ENCODE measurements around the gene ALG1.

Gene ALG1, protein sequence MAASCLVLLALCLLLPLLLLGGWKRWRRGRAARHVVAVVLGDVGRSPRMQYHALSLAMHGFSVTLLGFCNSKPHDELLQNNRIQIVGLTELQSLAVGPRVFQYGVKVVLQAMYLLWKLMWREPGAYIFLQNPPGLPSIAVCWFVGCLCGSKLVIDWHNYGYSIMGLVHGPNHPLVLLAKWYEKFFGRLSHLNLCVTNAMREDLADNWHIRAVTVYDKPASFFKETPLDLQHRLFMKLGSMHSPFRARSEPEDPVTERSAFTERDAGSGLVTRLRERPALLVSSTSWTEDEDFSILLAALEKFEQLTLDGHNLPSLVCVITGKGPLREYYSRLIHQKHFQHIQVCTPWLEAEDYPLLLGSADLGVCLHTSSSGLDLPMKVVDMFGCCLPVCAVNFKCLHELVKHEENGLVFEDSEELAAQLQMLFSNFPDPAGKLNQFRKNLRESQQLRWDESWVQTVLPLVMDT

DNA sequence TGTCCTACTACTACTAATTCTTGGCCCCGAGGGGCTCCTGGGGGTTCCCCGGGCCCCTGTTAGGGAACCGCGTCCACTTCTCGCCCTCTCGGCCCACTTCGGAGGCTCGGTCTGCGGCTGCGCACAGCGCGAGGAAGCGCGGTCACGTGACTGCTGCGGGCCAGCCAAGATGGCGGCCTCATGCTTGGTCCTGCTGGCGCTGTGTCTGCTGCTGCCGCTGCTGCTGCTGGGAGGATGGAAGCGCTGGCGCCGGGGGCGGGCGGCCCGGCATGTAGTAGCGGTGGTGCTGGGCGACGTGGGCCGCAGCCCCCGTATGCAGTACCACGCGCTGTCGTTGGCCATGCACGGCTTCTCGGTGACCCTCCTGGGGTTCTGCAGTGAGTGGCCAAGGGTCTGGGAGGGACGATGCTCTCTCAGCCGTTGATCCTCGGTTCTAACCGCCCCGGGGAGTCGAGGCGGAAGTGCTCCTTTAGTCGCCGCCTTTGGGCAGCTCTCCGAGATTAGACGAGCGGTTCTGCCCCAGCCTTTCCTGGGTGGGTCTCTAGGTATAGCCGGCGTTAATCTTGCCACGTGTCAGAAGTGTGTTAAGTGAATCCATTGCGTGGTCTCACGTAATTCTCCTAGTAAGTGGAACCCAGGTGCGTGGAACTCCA is at the start of gene ALG1:
Gene ALG1 (plus strand): TSS at position 163 of the 653 bp plus-strand sequence. CDS start 7 bp downstream, at position 170.
- DNase-seq (ENCODE audit: low read depth in 3 of 3) = peak; percentile 76 to 82 (median 80)

DNA sequence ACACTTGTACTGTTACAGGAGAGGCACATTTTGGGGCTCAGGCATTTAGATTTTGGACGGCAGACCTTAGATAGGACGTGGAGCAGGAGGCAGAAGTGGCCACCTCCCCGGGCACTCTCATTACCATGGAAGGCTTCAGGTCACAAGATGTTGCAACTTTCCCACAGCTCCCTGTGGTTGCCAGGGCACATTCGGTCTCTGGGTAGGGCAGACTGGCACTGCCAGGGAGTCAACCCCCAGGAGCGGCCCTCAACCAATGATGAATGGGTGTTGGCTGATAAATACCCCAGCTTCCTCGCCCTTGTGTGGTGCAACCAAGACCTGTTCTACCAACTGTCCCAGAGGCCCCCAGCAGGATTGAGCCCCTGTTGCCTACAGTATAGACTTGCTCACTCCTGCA is 49.1 kb upstream of the ALG1 start:
- no peak for DNase-seq (ENCODE audit: low read depth in 3 of 3)

DNA sequence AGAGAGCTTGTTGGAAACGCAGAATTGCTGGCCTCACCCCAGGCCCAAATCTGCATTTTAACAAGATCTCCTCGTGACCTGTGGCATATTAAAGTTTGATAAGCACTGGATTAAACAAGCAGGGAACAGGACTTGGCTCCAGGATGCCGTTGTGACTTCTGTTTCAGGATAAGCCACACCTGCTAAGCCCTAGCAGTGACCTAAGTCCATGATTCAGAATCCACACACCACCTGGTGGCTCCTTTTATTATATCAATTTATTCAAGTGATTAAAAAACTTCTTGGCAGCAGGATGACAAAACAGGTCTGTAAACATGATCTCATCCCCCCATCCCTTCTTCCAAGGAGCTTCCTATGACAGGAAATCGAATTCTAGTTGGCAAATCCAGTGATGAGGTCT is 47.0 kb upstream of the ALG1 start:
- DNase-seq (ENCODE audit: low read depth in 3 of 3) = no peak

DNA sequence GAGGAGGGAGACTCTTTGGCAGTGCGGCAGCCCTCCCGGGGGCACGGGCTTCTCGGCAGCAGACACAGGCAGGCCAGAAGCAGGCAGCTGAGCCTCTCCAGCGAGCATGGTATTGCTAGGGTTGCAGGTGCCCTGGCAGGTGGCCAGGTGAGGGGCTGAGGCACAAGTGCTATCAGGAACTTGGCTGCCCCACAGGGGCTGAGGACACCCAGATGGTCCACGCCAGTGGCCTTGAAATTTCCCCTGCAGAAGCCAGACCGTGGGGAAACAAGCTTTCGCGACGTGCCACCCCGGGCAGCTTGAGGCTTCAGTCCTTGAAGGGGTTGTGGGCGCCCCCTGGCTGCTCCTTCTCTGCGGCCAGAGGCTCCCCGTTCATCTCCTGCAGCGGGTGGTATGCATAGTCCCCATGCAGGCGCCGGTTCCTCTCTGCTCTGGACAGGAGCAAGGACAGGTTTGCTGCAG is 46.4 kb upstream of the ALG1 start:
- DNase-seq (ENCODE audit: low read depth in 3 of 3) = no peak

DNA sequence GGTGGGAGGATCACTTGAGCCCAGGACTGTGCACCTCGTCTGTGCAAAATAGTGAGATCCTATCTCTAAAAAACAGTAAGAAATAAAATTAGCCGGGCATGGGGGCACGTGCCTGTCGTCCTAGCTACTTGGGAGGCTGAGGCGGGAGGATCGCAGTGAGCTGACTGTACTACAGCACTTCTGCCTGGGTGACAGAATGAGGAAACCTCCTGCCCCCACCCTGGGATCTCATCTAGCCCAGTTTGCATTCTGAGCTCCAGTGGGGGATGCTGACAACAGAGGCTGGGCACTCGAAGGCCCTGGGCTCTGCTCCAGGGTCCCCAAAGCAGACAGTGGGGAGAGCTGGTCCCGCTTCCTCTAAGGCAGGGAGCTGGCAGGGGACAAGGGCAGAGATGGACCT is 45.0 kb upstream of the ALG1 start:
- no peak for DNase-seq (ENCODE audit: low read depth in 3 of 3)

DNA sequence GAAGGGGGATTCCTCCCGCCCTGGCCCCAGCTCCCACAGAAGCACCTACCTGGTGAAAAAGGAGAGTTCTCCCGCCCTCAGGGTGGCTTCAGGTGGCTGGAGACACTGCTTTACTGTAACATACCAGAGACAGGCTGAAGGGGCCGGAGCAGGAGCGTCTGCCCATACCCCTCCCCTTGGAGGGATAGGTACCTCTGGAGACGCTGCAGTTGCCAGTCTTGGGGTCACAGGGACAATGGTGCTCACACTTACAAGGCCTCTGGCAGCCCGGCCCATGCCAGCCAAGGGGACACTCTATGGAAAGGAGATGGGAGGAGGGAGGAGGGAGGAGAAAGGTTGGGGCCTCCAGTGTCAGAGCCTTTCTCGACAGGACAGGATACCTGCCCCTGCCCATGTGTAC is 44.6 kb upstream of the ALG1 start:
- DNase-seq (ENCODE audit: low read depth in 3 of 3) = no peak

DNA sequence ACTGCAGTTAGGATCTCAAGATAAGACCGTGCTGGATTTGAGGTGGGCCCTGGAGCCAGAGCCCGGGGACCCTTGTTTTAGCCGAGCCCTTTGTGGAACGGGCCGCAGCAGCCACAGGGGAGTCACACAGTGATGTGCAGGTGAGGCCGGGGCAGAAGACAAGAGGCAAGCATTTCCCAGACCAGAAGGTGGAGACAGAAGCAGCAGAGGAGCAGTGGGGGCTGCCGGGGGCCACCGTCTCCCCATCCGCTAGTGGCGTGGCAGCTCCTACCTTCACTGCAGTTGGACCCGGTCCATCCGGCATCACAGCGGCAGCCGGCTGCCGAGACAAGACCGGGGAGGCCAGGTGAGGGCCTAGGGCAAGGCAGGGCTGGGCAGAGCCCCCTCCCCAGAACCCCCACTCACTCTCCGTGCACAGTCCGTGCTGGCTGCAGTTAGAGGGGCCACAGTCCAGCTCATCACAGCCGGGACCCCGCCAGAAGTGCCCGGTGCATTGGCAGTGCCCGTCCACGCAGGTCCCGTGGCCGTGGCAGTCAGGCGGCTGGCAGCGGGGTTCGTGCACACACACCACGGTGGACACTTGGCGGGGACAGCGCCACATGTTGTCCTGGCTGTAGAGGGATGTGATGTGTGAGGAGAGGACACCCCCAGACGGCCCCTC is 43.9 kb upstream of the ALG1 start:
- DNase-seq (ENCODE audit: low read depth in 3 of 3) = no peak

DNA sequence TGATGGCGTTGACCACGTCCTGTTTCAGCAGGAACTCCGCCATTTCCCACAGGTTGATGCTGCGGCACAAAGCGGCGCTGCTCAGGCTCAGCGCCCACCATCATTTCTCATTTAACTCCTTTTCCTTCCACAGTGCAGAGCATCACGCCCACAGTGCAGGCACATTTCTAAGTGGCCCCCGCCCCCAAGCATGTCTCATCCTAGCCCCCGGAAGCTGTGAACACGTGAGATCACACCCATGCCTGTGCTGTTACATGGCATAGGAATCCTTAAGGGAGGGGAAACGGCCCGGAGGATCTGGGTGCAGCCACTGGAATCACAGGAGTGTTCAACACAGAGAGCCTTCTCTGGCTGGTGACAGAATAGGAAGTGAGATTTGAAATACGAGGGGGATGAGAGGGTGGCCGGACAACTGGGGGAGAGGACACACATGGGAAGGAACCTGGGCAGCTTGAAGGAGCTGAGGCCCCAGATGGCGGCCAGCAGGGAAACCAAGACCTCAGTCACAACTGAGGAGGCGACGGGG is 42.6 kb upstream of the ALG1 start:
- no peak for DNase-seq (ENCODE audit: low read depth in 3 of 3)

DNA sequence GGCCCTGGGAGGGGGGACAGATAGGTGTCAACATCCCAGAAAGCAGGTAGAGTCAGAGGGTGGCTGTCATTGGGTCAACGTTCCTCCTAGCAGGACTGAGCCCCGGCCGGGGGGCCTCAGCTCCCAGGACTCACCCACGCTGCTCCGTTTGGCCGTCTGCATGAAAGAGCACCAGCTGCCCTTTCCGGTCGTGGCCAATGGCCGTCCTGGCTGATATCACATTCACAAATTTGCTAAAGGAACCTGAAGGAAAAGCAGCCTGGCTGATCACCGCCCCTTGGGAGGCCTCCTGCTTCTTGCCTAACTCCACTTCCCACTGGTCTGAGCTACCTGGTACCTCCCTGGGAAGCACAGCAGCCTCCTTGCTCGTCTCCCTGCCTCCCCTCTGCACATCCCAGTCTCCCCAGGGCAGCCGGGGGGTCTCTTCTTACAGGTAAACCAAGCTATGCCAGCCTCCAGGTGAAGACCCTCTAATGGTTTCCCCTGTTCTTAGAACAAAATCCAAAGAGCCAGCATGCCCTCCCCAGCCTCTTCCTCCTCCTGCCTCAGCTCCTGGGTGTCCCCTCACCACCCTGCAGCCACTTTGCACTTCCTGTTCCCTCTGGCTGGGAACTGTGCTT is 41.3 kb upstream of the ALG1 start:
- DNase-seq (ENCODE audit: low read depth in 3 of 3) = no peak

DNA sequence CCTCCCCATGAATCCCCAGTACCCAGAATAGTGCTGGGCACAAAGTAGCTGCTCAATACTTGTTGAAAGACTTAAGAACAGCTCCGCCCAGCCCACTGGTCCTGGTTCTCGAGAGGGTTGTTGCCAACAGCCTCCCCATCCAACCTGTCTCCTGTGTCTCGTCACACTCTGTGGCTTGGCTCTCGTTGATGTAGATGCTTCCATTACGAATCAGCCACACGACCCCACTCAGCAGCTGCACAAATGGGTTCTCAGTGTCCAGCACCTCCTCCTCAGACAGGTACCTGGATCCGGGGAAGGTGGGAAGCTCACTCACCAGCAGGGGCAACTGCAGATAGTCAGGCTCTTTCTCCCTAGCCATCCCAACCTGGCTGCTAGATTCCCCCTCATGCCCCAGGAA is 40.0 kb upstream of the ALG1 start:
- DNase-seq (ENCODE audit: low read depth in 3 of 3) = no peak

DNA sequence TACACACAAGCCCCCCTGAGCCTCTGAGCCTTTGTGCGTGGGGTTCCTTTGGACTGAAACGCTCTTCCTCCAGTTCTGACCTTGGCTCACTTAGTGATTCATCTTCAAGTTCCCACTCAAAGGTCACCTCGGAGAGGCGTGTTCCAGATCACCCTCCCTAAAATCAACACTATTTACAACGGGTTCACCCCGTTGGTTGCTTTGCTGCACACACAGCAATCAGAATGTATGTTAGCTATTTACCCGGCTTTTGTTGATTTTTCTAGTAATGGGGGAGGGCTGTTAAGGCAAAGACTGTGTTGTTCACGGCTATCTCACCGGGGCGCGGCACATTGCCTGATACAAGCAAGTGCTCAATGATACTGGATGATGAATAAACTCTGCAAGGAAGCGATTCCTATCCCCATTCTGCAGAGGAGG is 38.9 kb upstream of the ALG1 start:
- DNase-seq (ENCODE audit: low read depth in 3 of 3) = no peak

DNA sequence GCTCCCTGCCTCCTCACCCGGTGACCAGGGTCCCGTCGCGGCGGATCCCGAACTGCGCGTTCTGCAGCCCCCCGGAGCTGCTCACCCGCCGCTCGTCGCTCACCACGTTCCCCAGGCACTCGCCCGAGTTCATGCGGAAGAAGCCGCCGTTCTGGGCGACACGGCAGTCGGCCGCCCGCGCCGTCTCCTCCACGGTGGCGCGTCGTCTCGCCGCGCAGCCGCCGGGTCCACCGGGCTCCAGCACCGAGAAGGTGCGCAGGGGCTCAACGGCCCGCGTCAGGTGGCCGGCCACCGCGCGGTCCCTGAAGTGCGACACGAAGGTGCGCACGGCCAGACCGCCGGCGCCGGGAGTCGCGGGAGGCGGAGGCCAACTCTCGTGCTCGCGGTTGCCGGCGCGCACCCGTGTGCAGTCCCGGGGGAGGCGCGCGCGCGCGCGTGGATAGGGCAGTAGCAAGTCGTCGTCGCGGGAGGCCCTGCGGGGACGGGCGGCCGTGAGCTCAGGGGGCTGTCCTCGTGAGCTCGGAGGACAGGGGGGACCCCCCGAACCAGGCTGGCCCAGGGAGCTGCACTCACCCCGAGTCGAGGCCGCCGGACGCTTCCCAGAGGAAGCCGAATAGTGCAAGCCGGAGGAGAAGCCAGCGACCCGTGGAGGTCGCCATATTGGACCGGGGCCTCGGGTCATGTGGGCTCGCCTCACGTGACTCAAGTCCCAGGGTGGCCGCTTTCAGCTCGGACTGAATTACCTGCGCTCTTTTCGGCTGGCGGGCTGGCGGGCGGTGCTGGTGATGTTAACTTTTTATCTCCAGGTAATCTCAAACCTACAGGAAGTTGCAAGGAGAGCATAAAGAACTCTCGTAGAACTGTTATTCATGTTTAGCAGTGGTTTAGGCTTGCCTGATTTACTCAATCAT is 38.1 kb upstream of the ALG1 start, which contains the start of gene NAGPA:
Gene NAGPA (minus strand): TSS at position 680 of the 911 bp plus-strand sequence. CDS start 21 bp downstream, at position 659.
- DNase-seq (ENCODE audit: low read depth in 3 of 3) = peak; percentile 69 to 77 (median 75)

DNA sequence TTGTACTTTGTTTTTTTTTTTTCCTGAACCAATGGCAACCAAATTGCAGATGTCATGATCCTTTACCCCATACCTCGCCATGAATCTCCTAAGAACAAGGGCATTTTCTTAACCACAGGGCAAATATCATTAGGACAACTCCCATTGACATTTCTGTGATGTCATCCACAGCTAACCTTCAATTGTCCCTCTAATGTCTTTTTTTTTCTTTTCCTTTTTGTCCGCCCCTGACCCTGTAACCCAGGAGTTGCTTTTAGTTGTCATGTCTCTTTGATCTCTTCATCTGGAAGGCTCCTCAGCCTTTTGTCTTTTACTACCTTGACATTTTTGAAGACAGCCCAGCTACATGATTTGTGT is 37.5 kb upstream of the ALG1 start:
- DNase-seq (ENCODE audit: low read depth in 3 of 3) = no peak

DNA sequence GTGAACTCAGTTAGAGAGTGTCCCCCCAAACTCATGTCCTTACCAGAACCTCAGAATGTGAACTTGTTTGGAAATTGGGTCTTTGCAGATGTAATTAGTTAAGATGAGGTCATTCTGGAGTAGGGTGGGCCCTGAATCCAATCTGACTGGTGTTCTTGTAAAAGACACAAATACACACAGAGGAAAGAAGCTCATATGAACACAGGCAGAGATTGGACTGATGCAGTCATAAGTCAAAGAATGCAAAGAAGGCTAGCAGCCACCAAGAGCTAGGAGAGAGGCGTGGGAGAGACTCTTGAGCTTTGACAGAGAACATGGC is 35.8 kb upstream of the ALG1 start:
- DNase-seq (ENCODE audit: low read depth in 3 of 3) = no peak

DNA sequence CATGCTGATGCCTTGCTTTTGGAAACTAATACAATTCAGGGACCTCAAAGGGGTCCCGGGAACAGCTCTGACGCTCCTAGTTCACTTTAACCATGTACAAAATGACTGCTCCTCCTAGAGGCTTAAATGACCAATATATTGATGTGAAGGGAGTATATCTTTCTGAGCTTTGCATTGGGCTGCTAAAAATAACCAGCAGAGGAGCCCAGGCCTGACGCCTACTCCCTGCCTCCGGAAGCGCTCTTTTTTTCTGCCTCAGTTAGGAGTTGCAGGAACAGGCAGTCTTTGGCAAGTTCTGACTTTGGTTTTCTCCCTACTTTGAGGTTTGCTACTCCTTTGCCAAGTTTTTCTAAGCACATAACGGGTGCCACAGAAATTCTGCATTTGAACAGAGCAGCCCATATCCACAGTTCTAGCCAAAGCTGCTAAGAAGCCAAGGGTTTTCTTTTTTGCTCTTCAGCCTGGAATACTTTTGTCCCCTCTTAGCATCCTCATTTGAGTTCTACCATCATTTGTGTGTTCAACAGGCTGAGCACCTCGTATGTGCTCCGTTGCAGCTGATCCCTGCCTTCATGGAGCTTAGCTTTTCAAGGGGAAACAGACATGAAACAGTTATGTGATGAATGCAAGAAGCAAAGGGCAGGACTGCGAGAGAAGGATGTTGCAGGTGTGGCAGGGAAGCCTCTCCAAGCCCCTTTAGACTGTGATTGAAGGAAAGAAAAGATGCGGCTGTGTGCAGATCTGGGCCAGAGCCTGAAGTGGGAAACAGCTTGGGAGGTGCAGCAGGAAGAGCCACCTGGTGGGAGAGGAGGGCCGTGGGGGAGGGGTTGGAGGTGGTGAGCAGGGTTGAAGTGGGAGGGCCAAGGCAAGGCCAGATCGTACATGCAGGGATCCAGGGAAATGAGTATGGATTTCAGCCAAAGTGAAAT is 35.2 kb upstream of the ALG1 start:
- no peak for DNase-seq (ENCODE audit: low read depth in 3 of 3)

DNA sequence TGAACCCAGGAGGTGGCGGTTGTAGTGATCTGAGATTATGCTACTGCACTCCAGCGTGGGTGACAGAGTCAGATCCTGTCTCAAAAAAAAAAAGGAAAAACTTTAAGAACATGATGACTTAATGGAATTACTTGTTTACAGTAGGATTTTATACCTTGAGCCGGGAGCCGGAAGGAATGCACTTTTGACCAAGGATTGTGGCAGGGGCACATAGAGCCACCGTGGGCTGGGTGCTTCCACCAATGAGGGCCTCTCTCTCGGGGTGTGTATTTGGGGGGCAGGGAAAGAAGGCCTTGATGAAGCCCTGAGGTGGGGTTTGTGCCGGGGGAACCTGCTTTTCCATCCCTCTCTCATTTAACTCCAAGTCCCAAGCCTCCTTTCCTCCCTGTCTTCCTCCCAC is 31.2 kb upstream of the ALG1 start:
- DNase-seq (ENCODE audit: low read depth in 3 of 3) = no peak

DNA sequence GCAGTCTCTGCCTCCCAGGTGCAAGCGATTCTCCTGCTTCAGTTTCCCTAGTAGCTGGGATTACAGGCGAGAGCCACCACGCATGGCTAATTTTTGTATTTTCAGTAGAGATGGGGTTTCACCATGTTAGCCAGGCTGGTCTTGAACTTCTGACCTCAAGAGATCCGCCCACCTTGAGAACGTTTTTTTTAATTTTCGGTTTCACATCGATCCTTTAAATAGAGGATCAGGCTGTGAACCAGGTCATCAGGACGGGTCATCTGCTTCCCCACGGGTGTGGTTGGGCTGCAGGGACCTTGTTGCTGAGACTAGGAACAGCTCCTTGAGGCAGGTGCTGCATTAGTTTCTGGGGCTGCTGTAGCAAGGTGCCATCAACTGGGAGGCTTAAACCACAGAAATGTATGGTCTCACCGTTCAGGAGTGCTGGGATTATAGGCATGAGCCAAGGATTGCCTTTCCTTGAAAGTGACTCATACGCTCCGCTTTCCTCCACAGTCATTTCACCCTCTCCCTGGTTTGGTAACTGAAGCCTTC is 30.0 kb upstream of the ALG1 start:
- no peak for DNase-seq (ENCODE audit: low read depth in 3 of 3)

DNA sequence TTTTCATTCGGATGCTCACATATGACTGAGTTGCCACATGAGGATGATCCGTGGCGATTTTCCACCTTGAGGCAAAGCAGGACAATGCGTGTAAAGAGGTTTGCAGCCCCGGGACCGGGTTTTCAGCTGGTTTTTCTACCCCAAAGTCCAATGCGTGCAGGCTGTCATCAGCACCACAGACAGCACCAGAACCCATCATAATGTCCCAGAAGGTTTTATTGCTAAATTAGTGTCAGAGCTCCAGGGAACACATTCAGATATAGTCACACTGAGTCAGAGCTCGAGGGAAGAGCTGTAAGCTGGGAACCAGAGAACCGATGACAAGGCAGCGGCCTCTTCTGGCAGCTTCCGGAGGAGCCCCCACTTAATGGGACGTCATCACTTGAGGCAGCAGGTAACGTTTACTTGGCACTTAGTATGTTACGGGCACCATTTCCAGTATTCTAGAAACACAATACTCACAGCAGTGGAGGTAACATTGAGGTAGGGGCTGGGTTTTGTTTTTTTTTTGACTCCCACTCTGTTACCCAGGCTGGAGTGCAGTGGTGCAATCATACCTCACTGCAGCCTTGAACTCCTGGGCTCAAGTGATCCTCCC is 29.0 kb upstream of the ALG1 start:
- DNase-seq (ENCODE audit: low read depth in 3 of 3) = no peak

DNA sequence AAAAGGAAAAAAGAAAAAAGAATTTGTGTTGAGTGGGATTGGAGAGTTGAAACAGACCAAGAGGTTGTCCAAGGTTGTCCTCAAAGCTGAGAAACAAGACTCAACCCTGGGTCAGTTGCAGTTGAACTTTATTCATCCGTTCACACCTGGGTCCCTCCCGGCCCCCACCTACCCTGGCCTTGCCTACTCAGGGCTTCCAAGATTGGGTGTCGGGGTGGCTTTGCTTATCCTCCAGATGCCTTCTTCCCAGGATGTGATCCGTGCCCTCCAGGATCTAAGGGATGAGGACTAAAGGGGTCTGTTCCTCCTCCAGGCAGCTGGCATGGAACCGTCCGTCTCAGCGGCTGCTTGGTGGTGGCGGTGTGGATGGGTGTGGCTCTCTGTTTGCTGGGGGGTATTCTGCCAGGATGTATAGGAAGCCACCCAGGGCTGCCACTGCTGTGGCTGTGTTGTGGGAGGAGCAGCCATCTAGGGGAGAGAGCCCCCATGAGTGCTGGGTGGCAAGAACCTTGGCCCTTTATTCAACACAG is 27.6 kb upstream of the ALG1 start:
- DNase-seq (ENCODE audit: low read depth in 3 of 3) = no peak

Data from stimulated activated CD4-positive, alpha-beta T cell treated with anti-CD3 and anti-CD28 coated beads, TNF-alpha, amount 100 ng/mL, for 4 hours (primary cell).